ENCODE measurements around the gene MROH2A.

Gene MROH2A

DNA sequence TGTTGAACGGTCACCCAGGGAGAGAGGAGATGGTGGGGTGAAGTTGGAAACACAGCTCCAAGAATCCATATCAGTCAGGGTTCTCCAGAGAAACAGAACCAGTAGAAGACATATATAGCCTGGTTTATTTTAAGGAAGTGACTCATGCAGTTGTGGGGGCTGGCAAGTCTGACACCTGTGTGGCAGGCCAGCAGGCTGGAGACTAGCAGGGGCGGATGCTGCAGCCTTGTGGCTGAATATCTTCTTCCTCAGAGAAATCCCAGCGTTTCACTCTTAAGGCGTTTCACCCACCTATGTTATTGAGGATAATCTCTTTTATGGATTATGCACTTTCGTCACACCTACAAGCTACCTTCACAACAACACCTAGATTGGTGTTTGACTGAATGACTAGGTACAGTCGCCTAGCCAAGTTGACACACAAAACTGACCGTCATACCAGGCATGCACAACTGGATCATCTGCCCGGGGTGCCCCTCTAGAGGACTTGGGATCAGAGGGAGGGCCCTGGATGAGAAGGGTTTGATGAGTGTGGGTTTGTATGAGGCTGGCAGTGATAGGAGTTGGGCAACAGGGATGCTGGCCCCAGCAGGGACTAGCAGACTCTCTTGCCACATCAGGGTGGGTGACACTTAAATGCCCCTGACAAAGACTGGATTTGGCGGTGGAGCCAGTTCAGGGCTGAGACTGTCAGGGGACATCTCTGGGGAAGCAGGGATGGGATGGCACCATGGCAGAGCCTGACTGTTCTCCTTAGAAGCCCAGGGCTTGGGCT lies 23.4 kb downstream of the MROH2A start:
- DNase-seq, result no peak

DNA sequence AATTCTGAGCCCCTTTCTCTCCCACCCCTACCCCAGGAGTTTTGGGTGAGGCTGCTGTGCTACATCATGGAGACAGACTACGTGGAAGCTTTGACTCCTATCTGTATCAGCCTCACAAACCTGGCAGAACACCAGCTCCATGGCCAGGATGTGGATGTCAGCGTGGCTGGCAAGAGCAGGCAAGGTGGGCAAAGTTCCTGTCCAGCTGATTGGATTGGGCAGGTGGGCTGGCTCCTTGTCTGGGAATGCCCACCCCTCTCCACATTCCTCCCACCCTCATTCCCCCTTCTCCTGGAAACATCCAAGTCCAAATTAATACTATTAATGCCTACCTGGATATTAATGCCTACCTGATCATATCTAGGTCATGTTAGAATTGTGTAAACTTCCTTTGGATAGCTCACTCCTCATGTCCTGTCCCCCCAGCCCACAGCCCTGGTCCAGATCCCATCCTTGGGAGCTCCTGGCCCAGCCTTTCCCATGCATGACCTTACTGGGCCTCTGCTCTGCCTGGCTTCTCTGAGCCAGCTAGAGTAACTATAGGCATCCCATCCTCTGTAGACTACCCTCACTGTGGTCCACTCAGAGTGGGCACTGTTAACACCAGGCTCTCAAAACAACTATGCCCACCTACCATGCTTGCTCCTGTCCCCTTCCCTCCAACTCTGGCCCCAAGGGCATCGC lies 24.1 kb downstream of the MROH2A start:
- no peak for DNase-seq

DNA sequence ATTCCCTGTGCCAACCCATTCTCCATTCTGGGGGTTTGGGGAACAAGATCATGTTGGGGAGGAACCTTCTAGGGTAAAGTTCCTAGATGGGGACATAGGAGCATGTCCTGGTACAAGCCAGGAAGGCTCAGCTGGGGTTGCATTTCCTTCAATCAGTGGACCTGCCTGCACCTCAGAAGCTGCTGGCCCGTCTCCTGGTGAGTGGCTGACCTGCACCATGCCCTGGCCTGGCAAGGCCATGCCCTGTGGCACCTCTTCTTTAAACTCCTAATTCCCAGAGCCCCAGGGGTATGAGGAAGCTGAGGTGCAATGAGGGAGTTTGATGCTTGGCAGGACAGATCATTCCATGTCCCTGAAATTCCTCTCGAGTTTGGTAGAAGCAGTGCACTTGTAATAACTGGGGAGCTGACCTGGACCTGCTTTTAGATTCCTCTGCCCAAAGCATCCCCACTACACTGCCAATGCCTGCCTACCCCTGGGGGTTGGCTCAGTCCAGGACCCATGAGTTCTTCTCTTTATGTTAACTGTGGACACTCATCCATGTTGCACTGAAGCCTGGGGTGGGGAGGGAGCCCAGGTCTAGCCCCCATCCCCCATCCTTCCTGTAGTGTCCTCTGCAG lies 25.3 kb downstream of the MROH2A start:
- DNase-seq, result no peak

DNA sequence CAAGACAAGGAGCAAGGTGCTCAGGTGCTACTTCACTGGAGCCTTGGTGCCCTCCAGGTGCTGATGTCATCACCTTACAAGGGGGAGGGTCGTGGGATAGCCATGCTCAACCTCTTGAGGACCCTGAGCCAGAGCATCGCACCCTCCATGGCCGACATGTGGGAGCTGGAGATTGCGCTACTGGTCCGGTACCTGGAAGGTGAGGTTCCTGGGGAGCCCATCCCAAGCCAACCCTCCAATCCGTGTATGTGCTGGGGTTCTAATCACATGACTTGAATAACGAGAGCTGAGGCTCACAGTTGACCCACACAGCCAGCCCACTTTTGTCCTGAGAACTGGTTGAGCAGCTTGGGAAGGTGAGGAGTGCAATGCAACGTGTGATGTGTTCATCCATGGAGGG lies 25.9 kb downstream of the MROH2A start:
- DNase-seq, result no peak

DNA sequence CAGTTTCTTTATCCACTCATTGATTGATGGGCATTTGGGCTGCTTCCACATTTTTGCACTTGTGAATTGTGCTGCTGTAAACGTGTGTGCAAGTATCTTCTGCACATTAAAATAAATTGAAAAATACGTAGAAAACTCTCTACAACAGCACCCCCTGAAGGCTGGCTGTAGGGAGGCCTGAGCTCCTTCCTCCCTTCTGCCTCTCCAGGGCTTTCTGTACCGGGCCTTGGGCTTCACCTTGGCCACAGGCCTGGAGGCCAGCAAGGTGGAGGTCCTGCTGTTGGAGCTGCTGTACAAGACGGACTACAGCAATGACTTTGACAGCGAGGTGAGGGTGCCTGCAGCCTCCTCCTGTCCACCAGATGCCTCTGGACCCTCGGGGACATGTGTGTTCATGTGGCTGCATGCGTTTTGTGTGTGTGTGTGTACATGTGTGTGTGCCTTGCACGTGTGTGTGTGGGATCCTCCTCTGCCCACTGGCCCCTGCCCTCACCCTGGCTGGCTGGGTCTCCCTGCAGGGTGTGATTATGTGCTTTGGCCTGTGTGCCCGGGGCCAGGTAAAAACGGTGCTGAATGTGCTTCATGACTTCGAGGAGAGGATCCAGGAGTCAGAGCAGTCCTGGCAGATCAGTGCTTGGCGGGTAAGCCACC lies 29.2 kb downstream of the MROH2A start:
- no peak for DNase-seq

DNA sequence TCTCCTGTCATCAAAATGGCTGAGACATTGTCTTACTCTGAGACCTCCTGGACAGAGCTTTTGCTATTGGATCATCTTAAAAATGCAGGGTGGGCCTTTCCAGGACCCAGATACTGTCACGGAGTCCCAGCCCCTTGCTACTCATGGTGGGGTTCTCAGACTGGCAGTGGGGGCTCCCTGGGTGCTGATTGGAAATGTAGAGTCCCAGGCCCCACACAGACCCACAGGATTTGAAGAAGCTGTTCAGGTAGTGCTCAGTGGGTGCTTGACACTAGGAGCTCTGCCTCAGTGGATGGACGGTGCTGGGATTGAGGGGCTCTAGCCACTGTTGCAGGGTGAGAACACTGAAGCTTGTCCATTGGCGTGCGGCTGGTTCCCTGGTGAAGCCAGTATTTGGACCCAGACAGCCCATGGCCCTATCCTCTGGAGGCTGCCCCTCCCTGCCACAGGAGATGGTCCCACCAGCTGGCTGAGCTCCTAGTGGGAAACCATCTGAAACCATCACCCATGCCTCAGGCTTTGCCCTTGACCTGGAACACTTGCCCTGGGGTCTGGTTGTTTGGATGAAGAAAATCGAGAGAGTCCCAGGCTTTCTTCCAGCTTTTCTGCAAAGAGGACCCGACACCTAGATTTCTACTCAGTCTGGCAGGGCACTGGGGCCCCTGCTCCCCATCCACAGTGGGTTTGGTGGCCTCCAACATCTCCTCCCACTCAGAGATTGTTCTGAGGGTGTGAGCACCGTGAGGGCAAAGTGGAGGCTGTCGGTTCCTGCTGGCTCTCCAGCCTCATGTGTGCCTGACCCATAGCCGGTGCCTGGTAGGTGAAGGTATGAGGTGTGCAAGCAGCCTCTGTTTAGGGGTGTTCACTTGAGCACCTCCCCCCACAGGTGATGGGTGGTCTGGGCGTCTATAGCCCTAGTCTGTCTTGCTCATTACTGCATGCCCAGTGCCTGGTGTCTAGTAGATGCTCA lies 30.1 kb downstream of the MROH2A start:
- DNase-seq, result no peak

DNA sequence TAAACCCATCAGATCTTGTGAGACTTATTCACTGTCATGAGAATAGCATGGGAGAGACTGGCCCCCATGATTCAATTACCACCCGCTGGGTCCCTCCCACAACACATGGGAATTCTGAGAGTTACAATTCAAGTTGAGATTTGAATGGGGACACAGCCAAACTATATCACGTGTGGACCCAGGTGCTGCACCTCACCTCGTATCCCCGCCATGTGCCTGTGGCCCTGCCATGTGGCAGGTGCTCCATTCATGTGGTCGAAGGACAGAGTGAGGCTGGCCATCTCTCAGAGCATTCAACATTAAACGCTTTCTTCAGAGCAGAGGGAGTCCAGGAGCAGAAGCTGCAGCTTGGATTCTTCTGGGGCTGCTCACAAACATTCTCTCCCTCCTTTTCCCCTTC lies 32.3 kb downstream of the MROH2A start:
- no peak for DNase-seq

DNA sequence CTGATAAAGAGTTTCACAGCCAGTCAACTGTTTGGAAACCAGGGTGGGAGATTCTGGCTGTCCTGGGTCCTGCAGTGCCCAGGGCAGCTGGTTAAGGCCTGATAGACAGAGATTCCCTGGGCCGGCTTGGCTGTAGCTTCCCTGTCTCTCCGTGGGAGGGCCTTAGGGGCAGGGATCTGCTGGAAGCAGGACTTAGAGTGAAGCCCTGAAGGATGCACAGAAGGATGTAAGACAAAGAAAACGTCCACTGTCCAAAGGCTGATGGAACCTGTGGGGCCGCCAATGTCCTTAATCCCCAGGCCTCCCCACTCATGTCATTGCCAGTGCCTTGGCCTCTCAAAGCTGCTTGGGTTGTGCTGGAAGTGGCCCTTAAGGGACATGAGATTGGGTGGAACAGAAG lies 33.0 kb downstream of the MROH2A start:
- DNase-seq, result no peak

DNA sequence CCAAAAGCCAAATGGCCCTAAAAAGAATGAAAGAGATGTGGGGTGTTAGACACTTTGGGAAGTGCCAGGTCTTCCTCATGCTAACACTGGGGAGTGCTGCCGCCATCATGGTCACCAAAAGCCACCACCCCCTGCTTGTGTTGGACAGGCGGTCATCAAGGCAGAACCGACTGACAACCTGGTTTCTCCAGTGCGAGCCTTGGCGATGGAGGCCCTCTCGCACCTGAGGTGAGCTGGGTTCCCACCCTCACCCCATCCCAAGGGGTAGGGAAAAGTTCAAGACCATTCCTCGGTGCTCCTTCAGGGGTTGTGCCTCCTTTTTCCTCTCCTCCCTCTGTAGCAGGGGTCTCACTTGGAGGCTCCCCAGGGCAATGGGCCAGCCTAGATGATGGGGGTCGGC lies 33.6 kb downstream of the MROH2A start:
- no peak for DNase-seq

DNA sequence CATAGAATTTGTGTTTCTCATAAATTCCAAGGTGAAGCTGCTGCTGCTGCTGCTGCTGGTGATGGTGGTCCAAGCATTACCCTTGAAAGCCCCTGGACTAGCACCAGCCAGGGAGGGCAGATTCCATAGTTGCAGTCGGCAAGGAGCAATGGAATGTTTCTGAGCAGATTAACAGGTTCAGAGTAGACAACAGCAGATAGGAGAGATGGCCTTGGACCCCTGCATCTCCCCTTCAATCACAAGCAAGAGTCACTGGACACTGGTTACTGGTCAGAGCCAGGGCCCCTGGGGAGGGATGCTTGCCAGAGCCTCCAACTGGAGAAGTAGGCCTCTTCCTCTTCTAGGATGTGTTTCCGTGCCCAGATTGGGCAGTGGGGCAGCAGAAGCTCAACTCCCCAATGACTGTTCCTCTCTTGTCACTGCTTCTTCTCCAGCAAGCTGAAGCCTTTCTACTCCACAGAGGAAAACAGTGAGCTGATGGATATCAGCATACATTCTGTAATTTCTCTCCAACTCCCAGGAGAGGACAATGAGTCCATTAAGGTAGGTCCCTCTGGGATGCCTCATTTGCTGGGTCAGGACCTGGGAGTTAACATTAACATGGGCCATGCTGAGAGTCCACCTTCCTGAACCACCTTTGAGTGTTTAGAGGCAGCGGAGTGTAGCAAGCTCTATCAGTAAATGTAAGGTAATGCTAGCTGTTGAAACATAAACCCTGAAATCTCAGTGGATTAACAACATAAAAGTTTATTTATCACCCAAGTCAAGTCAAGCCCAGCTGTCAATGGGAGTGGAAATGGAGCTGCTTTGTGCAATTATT lies 35.3 kb downstream of the MROH2A start:
- DNase-seq, result no peak

DNA sequence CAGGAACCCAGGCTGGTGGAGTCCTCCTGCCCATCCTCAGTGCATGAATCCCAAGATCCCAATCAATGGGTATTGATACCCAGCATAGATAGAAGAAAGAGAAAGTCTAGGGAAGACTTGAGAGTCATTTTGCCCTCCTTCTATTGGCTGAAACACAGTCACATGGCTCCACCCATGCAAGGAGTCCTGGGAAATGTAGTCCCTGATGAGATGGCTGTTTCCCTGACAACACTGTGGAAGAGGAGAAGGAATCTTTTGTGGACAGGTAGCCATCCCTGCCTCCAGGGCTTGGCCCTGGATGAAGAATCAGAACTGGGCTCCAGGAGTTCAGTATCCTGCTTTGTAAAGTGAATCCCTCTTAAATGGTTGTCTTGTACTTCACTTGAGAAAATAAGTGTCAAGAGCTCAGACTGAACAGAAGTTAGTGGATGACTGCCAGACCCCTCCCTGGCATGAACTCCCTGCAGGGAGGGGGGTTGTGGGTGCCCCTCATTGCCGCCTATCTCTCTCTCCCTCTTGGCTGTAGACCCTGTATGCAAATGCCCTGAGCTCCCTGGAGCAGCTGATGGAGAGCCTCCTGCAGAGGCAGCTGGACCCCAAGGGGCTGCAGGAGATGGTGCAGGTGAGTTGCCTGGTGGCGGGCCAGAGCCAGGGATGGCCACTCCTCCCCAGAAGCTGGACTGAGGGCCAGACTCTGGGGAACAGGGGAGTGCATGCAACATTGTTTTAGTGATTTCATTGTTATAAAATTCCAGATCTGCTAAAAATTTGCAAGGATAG lies 36.1 kb downstream of the MROH2A start:
- no peak for DNase-seq

DNA sequence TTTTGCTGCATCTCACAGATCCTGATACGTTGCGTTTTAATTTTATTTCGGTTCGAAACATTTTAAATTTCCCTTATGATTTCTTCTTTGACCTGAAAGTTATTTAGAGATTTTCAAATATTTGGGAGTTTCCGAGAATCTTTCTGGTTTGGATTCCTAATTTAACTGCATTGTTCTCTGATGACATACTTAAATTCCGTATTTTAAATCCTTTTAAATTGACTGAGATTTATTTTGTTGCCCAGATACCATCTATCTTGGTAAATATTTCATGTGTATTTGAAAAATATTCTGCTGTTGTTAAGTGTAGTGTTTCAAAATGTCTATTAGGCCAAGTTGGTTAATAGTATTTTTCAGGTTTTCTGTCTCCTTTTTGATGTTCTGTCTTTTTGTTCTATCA lies 37.7 kb downstream of the MROH2A start:
- DNase-seq, result no peak

DNA sequence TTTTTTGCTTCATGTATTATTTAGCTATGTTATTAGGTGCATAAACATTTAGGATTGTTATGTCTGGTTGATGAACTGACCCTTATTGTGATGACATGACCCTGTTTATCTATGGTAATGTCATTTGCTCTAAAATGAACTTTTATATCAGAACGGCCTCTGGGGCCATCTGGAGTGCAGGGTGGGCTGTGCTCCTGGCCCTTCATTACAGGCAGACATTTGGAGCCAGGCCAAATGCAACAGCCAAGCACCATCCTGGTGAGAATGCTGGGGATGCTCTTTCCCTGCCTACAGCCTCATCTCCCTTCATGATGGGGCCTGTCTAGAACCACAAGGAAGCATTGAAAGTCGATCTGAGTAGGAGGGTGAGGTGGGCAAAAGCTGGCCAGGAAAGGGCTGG lies 38.2 kb downstream of the MROH2A start:
- DNase-seq, result no peak

DNA sequence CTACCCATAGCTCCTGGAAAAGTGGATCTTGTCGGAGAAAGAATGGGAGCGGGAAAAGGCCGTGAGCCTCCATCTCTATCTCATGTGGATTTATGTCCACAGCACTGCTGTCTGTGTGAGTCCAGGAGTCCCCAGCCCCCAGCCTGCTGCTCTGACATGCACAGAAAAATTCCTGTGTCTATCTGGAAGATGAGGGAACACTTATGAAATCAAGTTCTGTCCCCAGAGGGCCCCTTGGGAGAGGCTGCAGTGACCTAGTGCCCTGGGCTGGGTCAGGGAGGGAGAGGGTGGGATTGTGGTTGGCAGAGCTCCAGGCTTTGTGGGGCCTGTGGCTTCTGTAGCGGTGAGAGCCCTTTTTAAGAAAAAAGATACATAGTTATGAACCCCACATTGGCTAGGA lies 38.6 kb downstream of the MROH2A start:
- DNase-seq, result no peak

DNA sequence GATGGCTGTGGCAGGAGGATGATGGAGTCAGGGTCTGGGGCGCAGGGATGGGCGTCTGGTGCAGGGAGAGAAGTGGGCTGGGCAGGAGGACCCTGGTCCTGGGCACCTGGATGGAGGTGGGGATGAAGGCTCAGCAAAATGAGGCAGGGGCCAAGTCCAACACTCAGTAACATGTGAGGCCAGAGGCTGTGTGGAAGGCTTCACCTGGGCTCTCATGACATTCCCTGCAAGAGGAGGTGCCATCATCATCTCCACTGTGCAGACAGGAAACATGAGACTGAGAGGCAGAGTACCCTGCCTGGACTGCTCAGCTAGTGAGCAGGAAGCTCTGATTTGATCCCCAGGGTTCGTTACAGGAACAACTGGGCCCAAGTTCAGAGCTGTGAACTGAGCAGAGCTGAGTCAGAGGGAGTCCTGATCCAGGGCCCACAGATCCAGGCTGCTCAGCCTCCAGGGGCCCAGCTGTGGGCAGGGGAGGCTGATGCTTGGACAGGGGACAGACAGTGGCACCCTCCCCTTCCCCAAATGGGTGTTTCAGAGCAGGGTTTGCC lies 39.3 kb downstream of the MROH2A start:
- no peak for DNase-seq

DNA sequence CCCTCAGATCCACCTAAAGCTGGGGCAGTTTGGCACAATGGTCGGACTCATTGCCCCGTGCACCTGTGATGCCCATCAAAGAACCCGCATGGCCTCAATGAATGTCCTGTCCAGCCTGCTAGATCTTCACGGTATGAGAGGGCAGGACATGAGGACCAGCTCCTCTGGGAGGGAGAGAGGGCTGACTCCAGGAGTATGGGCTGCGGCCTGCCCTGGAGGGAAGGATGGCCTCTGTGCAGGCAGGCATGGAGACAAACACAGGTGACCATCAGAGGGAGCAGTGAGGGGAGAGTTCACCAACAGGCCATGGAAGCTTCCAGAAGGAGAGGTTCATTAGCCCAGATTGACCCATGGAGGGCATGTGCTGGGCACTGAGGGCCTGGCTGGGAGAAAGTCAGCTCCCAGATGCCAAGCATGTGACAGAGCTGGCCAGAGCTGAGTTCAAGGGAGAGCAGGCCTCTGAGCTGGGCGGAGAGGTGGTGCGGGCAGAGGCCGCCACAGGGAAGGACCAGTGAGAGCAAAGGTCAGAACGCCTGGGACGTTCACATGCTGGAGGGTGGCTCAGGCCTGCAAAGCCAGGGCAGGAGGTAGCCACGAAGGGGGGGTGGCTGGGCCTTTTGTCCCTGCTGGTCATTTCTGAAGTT lies 40.0 kb downstream of the MROH2A start:
- DNase-seq, result no peak

DNA sequence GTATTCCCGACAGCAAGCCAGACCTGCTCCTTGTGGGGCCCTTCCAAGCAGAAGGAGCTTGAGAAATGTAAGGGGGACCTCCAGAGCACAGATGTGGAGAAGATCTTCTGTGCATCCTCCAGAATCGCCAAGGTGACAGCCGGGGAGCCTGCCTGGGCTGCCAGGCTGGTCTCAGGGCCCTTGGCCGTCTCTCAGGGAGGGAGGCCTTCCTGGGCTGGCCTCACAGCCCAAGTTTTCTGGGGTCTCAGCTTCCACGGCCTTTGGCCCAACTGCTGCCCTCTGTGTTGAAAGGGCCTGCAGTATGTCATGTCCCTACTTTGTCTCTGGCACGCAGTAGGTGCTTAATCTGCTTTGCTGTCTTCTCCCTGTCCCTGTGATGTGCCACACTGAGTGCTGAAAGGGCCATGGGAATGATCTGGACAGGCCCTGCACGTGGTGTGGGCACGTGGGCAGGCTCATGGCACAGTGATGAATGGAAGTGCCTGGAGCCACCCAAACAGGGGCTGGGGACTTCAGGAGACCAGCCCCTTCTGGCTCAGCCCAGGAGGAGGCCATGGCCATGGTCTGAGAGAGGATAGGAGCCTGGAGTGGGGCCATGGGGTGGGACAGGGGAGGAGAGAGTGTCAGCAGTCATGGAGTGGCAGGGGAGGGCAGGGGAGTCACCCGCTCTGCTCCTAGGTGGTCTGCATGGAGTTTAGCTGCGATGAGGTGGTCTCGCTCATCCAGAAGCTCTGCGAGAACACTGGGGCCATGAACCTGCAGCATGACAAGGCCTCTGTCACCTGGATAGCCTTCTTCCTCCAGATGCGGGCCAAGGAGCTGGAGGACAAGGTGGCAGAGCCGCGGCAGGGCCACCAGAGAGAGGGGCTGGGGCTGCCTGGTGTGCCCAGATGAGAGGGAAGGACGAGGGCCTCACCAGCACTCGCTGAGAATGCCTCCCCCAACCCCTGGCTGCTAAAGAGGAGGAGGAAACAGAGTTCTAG lies 40.8 kb downstream of the MROH2A start:
- DNase-seq, result no peak

DNA sequence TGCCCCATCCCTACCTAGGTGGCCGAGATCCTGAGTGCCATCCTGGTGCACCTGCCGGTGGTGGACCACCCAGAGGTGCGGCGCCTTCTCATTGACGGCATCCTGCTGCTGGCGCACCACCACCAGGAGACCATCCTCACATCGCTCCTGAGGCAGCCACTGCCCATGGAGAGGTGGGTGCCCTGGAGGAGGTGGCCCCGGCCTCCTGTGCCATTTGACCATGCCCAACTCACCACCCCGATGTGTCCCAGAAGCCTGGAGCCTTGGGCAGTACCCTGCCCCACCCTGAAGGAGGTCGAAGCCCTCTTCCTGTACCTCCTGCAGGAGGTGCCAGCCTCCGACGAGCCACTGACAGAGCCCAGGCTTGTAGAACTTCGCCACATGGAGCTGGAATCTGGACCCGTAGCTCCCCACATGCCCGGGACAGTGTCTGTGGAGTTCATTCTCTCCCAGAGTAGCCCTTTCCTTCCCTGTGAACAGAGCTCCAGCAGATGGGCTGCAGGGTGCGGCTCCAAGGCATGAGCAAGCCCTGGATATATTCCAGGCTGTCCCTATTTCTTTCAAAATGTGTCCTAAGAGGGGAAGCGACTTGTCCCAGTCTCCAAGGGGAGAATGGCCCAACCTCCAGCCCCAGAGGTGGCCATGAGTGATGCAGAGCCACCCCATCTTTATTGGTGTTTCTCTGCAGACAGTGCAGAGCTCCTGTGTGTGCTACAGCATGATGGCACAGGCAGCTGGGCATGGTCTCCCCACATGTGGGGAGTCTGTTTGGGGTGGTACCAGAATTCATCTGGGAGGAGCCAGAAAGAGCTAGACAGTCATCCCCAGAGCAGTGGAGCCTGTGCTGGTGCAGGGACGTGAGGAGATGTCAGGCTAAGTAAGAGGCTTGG lies 42.0 kb downstream of the MROH2A start:
- no peak for DNase-seq

Data from stimulated activated CD4-positive, alpha-beta T cell treated with anti-CD3 and anti-CD28 coated beads, Interleukin-1b, Interleukin-23, amount 100 ng/mL, for 48 hours (primary cell).